K562 (cell line): ENCODE results near the gene CALR3. TPM values are rescaled to one million over a fixed set of nuclear protein-coding genes. Genes with fewer than 3 reads are reported as not detected.

Source experiments
- ATAC-seq: fragments of 200-7000 bp; cut with Tn5 transposase; 3 replicates; pipeline ENCODE4 v1.9.1; 2020; ENCODE audit warnings: moderate library complexity
- BruUV-seq: library from RNA; stranded (reverse); fragments of 400-500 nt; replicated peaks from 2 replicates; lab custom pipeline; 2021; lab: Mats Ljungman, UMichigan
- CTCF ChIA-PET: fragments of 300-600 bp; formaldehyde crosslinking; extraction: SDS; loops from one replicate; lab custom pipeline; 2021; ENCODE audit warnings: low intra/inter-chr PET ratio; lab: Yijun Ruan, JAX
- POLR2A ChIA-PET: fragments of 300-600, 350-650 bp; sonication (Branson Sonifier 250); formaldehyde crosslinking; extraction: SDS; loops from one replicate; lab custom pipeline; 2021; ENCODE audit warnings: antibody characterized with exemption, inconsistent platforms; lab: Yijun Ruan, JAX
- DNase-seq, 4 experiments: peaks; one replicate each; pipeline versions ENCODE4 v3.0.0 to v3.0.0-alpha.2; 2011 to 2018; ENCODE audit warnings: low spot score in 3 of 4, mixed read lengths in 3 of 4; ENCODE audit errors: extremely low read depth in 1 of 4
- FAIRE-seq: peaks from 2 replicates; lab custom pipeline; 2011; peaks lifted over from hg19 to GRCh38; lab: Jason Lieb, UNC
- H2AFZ ChIP-seq: 2 replicates; pipeline ENCODE4 v1.6.0; 2011; ENCODE audit warnings: low read depth, low read length, control low read depth, inconsistent platforms
- H3K27ac ChIP-seq: fragments of 200-600 bp; 3 replicates; pipeline ENCODE4 v1.8.0; 2011; ENCODE audit warnings: low read depth, mild to moderate bottlenecking, control low read depth, inconsistent platforms, low read length, moderate library complexity, mixed read lengths; ENCODE audit errors: extremely low read depth
- H3K27me3 ChIP-seq, 2 experiments: fragments of 300-600 bp in 1 of 2; 2 replicates in 1 of 2; 3 replicates in 1 of 2; pipeline versions ENCODE4 v1.6.0 to v1.8.0; 2011; ENCODE audit warnings: inconsistent platforms in 2 of 2, low read length in 2 of 2, mild to moderate bottlenecking in 1 of 2, mixed read lengths in 1 of 2, moderate library complexity in 1 of 2; ENCODE audit not compliant: control insufficient read depth in 2 of 2, insufficient read depth in 2 of 2
- H3K36me3 ChIP-seq: fragments of 300-600 bp; 3 replicates; pipeline ENCODE4 v1.8.0; 2011; ENCODE audit warnings: mild to moderate bottlenecking, low read length, inconsistent platforms; ENCODE audit not compliant: control insufficient read depth, insufficient read depth
- H3K4me1 ChIP-seq, 2 experiments: fragments of 200-600 bp in 1 of 2; replicated peaks in 1 of 2; 2 replicates in 1 of 2; 3 replicates in 1 of 2; pipeline versions ENCODE4 v1.5.1 to v1.8.0; 2011; ENCODE audit warnings: inconsistent platforms in 2 of 2, low read length in 2 of 2, mild to moderate bottlenecking in 1 of 2, mixed read lengths in 1 of 2, moderate library complexity in 1 of 2; ENCODE audit not compliant: control insufficient read depth in 2 of 2, insufficient read depth in 2 of 2
- H3K4me2 ChIP-seq: 2 replicates; pipeline ENCODE4 v1.6.1; 2011; ENCODE audit warnings: low read length, control low read depth, inconsistent platforms, mixed read lengths; ENCODE audit not compliant: insufficient read depth
- H3K4me3 ChIP-seq: fragments of 200-600 bp; sonication (generic), shearing (Covaris generic); 2 replicates; pipeline ENCODE4 v1.5.1; 2016; ENCODE audit warnings: control low read depth, inconsistent platforms
- H3K79me2 ChIP-seq: fragments of 200-600 bp; 3 replicates; pipeline ENCODE4 v1.8.0; 2011; ENCODE audit warnings: low read length, inconsistent platforms; ENCODE audit not compliant: control insufficient read depth, insufficient read depth
- H3K9ac ChIP-seq, 2 experiments: 2 replicates each; pipeline versions ENCODE4 v1.6.0 to v1.6.1; 2011; ENCODE audit warnings: low read depth in 2 of 2, low read length in 2 of 2, control low read depth in 1 of 2, inconsistent platforms in 1 of 2, mild to moderate bottlenecking in 1 of 2, mixed read lengths in 1 of 2; ENCODE audit not compliant: insufficient read depth in 1 of 2
- H3K9me1 ChIP-seq: one replicate; pipeline ENCODE4 v1.6.0; 2011; ENCODE audit warnings: inconsistent platforms, mild to moderate bottlenecking, low read length, moderate library complexity; ENCODE audit not compliant: control insufficient read depth, insufficient read depth
- H3K9me3 ChIP-seq: replicated peaks from 2 replicates; pipeline ENCODE4 v1.5.1; 2011; ENCODE audit warnings: low read depth, low read length, inconsistent platforms; ENCODE audit not compliant: control insufficient read depth, insufficient read depth
- H4K20me1 ChIP-seq: replicated peaks from 2 replicates; pipeline ENCODE4 v1.6.1; 2011; ENCODE audit warnings: low read length, inconsistent platforms, mixed read lengths; ENCODE audit not compliant: control insufficient read depth, insufficient read depth
- BRD4 ChIP-seq: fragments of 200-600 bp; sonication (generic); IDR thresholded peaks from 2 replicates; pipeline ENCODE4 v1.6.1; 2017; ENCODE audit warnings: inconsistent platforms
- CAMTA2 ChIP-seq: fragments of 250-450 bp; sonication (Bioruptor Pico); conservative IDR thresholded peaks from 2 replicates; pipeline ENCODE4 v1.5.1; 2022
- CBFA2T3 ChIP-seq: fragments of 450-650 bp; IDR thresholded peaks from 2 replicates; pipeline ENCODE4 v1.6.1; 2017
- FOXA3 ChIP-seq, 2 experiments: fragments of 450-650 bp in 1 of 2; sonication (generic) in 1 of 2; formaldehyde crosslinking; IDR thresholded peaks in 1 of 2; conservative IDR thresholded peaks in 1 of 2; 2 replicates each; pipeline versions ENCODE4 v1.4.0 to v1.8.0; 2020 to 2022; ENCODE audit warnings: mild to moderate bottlenecking in 2 of 2, missing genetic modification reagents in 1 of 2
- HNRNPUL1 ChIP-seq: fragments of 200-400 bp; formaldehyde crosslinking; IDR thresholded peaks from 2 replicates; pipeline ENCODE4 v1.6.1; 2017; ENCODE audit warnings: low read length
- KLF13 ChIP-seq: fragments of 450-650 bp; IDR thresholded peaks from 2 replicates; pipeline ENCODE4 v1.6.1; 2016; ENCODE audit warnings: missing genetic modification characterization, low read depth, mild to moderate bottlenecking, missing compliant biosample characterization, moderate library complexity, borderline replicate concordance
- PHTF2 ChIP-seq: fragments of 250-450 bp; sonication (Bioruptor Pico); IDR thresholded peaks from 2 replicates; pipeline ENCODE4 v1.5.0; 2021; ENCODE audit warnings: mild to moderate bottlenecking
- POLR3G ChIP-seq: IDR thresholded peaks from 2 replicates; pipeline ENCODE4 v1.6.1; 2011; ENCODE audit not compliant: insufficient read length, insufficient replicate concordance; ENCODE audit errors: extremely low read depth
- RBM25 ChIP-seq: fragments of 200-400 bp; formaldehyde crosslinking; IDR thresholded peaks from 2 replicates; pipeline ENCODE4 v1.6.1; 2018; ENCODE audit warnings: low read length, low read depth, moderate library complexity; ENCODE audit not compliant: severe bottlenecking
- SETDB1 ChIP-seq: IDR thresholded peaks from one replicate; pipeline ENCODE4 v1.6.1; 2012; ENCODE audit warnings: low read length, control low read depth, inconsistent platforms
- SMARCC2 ChIP-seq: fragments of 450-650 bp; IDR thresholded peaks from 2 replicates; pipeline ENCODE4 v1.6.1; 2017; ENCODE audit warnings: antibody characterized with exemption, moderate library complexity, mild to moderate bottlenecking, low read depth
- TBL1XR1 ChIP-seq, 2 experiments: IDR thresholded peaks; 2 replicates each; pipeline ENCODE4 v1.6.1; 2012; ENCODE audit warnings: improper control_type of control experiment in 2 of 2, low read length in 2 of 2, mild to moderate bottlenecking in 1 of 2
- ZNF212 ChIP-seq: fragments of 450-650 bp; formaldehyde crosslinking; IDR thresholded peaks from 2 replicates; pipeline ENCODE4 v1.4.0; 2020; ENCODE audit warnings: mild to moderate bottlenecking
- ZNF431 ChIP-seq: sonication (generic); formaldehyde crosslinking; IDR thresholded peaks from 2 replicates; pipeline ENCODE4 v1.8.0; 2022; ENCODE audit warnings: mild to moderate bottlenecking, missing genetic modification reagents
- ZNF589 ChIP-seq: fragments of 200-800 bp; sonication (Bioruptor generic); IDR thresholded peaks from 2 replicates; pipeline ENCODE4 v1.6.1; 2016; ENCODE audit warnings: low read depth, missing genetic modification characterization, missing compliant biosample characterization
- whole genome bisulfite sequencing: fragments of 100-300 bp; shearing (Covaris generic); methylation state at CpG from one replicate; pipeline ENCODE4 v1.1.6; 2016; ENCODE audit warnings: low coverage, mixed read lengths; ENCODE audit not compliant: insufficient coverage; ENCODE audit errors: missing lambda C conversion rate; 5-methylcytosine and 5-hydroxymethylcytosine counted together
- in situ Hi-C: fragments of 300-500 bp; cut with MboI; formaldehyde crosslinking; loops from 4 replicates; pipeline ENCODE4 v1.15.0; 2018; ENCODE audit warnings: inconsistent platforms, mixed read lengths
- intact Hi-C: fragments of 100-400 bp; cut with micrococcal nuclease; formaldehyde crosslinking; loops from 2 replicates; pipeline ENCODE4 v1.14.2; 2022
- polyA plus RNA-seq, 8 experiments: library from polyadenylated mRNA; depleted of rRNA in 4 of 8; stranded (reverse) in 5 of 8; unstranded in 3 of 8; fragments of >200 nt; fragmentation: Nextera tagmentation in 2 of 8; fragmentation: Illumina TruSeq in 1 of 8; extraction: Ambion mirVana in 2 of 8; extraction: Trizol in 1 of 8; gene quantifications; 2 replicates each; pipeline versions ENCODE4 v1.2.1 to v1.2.3, GENCODE V29; 2011 to 2014; ENCODE audit warnings: inconsistent platforms in 1 of 8, missing spikeins in 1 of 8
- total RNA-seq, 7 experiments: library from RNA; depleted of rRNA in 6 of 7; stranded (reverse); fragments of >200 nt in 6 of 7; fragmentation: Illumina TruSeq in 2 of 7; extraction: Trizol in 2 of 7; gene quantifications; 2 replicates each; pipeline versions ENCODE4 v1.2.1 to v1.2.3, GENCODE V29; 2011 to 2021; ENCODE audit warnings: low replicate concordance in 1 of 7
- TF ChIP-seq, protein P1 (sequence below): sonication (generic); formaldehyde crosslinking; IDR thresholded peaks from 2 replicates; pipeline ENCODE4 v1.9.0; 2022; ENCODE audit warnings: mild to moderate bottlenecking, missing genetic modification reagents

CALR3 gene
- total and polyA plus RNA-seq, 9 of the 15 experiments (the other 6 are each of a cell fraction or from before 2014, with no cell fraction given): 0.15 to 0.41 (median 0.22) TPM; not detected in 4

DNA sequence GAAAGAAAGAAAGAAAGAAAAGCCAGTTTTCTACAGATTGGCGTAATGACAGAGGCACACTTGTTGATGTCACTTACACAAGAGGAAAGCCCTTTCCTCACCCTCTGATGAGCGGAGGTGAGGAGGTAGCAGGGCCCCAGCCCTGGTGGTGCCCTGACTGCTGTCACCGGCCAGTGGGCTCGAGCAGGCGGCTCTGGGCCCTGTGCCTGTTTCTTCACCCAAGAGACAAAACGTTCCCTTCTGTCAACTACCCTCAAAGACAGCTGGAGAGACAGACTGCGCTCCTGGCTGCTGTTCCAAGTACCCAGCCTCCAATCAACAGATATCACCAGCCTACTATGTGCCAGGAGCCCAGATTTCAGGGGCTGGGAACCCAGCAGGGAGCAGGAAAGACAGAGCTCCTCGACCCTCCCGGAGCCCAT lies 34.3 kb downstream of the CALR3 start:
- H4K20me1 ChIP-seq: peaks cover 58% of the 10 kb centered on the region
- ChIA-PET POLR2A (interaction anchor here (0.6 to 1.3 kb wide), 3 partner anchors 14 to 118 kb away, joined by 3 to 6 read pairs (median 3); partner anchors contain the start of genes C19orf44 and CALR3), CTCF (no interaction called here)
- H3K36me3 ChIP-seq: peaks cover 5% of the 10 kb centered on the region; the same call in 1 of the 3 replicates
- H3K27me3 ChIP-seq: no peaks in the 10 kb centered on the region
- TF ChIP-seq RBM25 (no peak), PHTF2 (CRISPR knock-in tag) (no peak), HNRNPUL1 (no peak), CAMTA2 (CRISPR knock-in tag) (no peak), TBL1XR1 (IDR thresholded peaks at IDR 0.05; ENCODE audit: low read length in 2 of 2) (no peak), ZNF431 (CRISPR knock-in tag) (no peak), SETDB1 (no peak), BRD4 (no peak), SMARCC2 (no peak), ZNF212 (CRISPR knock-in tag) (no peak), ZNF589 (CRISPR knock-in tag) (no peak), KLF13 (tag) (no peak), FOXA3 (CRISPR knock-in tag; conservative IDR thresholded peaks at IDR 0.05 in 1 of 2, IDR thresholded peaks at IDR 0.05 in 1 of 2) (no peak), CBFA2T3 (no peak), POLR3G (no peak)
- TF ChIP-seq, protein P1, sequence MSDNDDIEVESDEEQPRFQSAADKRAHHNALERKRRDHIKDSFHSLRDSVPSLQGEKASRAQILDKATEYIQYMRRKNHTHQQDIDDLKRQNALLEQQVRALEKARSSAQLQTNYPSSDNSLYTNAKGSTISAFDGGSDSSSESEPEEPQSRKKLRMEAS (CRISPR knock-in tag): no peak
- H2AFZ ChIP-seq: no peak overlapping the region
- H3K4me3 ChIP-seq: no peak overlapping the region
- H3K4me1 ChIP-seq: peaks cover 12 to 38% of the 10 kb centered on the region in 2 experiments; a peak in 4 of 5 replicates
- H3K27ac ChIP-seq: no peak overlapping the region
- no peak for ATAC-seq
- 0 out of 4 replicates have a peak overlapping the region, but pooled peaks of 1 of the 2 experiments have one; percentile 48 for H3K9ac ChIP-seq
- intact Hi-C loops (no loop called here), in situ Hi-C loops (no loop called here)
- H3K9me3 ChIP-seq: no peaks in the 10 kb centered on the region
- H3K79me2 ChIP-seq: peaks cover 84% of the 10 kb centered on the region
- BruUV-seq: no TSS peak
- WGBS: 79% methylated on average over 9 of the region's 9 CpGs
- peaks cover 5% of the 10 kb centered on the region for H3K9me1 ChIP-seq
- H3K4me2 ChIP-seq: no peak overlapping the region
- FAIRE-seq: no peak
- no peak for DNase-seq
